ENCODE data around the gene MCTP1. TPM values are rescaled to one million over a fixed set of nuclear protein-coding genes. Genes with fewer than 3 reads are reported as not detected.

MCTP1 gene
- total and polyA plus RNA-seq, 10 of the 15 experiments (the other 5 are each of a cell fraction or from before 2014, with no cell fraction given): 12.6 to 45.9 (median 18.8) TPM

GRCh38 chr5:95223566-95224258 is 61.2 kb downstream of the MCTP1 start:
- intact Hi-C loops (cut with micrococcal nuclease; ENCODE audit: unreplicated experiment): no loop called here
- H3K4me3 ChIP-seq: no peak overlapping the region
- SMC1A ChIA-PET (ENCODE audit: uncharacterized antibody, unreplicated experiment): no interaction called here
- POLR2A ChIA-PET: no interaction called here
- no peak overlapping the region for H3K9ac ChIP-seq (ENCODE audit: control insufficient read depth, insufficient read depth, low read length)
- no peaks in the 10 kb centered on the region for H3K27me3 ChIP-seq (replicated peaks in 1 of 2; ENCODE audit: control insufficient read depth in 2 of 2, insufficient read depth in 2 of 2, low read length in 1 of 2)
- H3K9me3 ChIP-seq (replicated peaks; ENCODE audit: control insufficient read depth, insufficient read depth, low read length): no peaks in the 10 kb centered on the region; the same call in 2 of the 3 replicates
- RAD21 ChIA-PET (ENCODE audit: unreplicated experiment): no interaction called here
- no peaks in the 10 kb centered on the region for H3K79me2 ChIP-seq (ENCODE audit: control insufficient read depth, insufficient read depth, low read length)
- in situ Hi-C loops (cut with MboI): no loop called here
- H4K20me1 ChIP-seq (ENCODE audit: control insufficient read depth, insufficient read depth): no peaks in the 10 kb centered on the region
- H3K36me3 ChIP-seq (ENCODE audit: control insufficient read depth in 2 of 2, insufficient read depth in 2 of 2, low read length in 1 of 2): no peaks in the 10 kb centered on the region
- H3K4me2 ChIP-seq (ENCODE audit: control insufficient read depth, insufficient read depth): no peak overlapping the region
- DNase-seq (ENCODE audit: low read depth, low spot score) (no peak), ATAC-seq (no peak), FAIRE-seq (no peak)
- WGBS (ENCODE audit: insufficient coverage, insufficient replicate concordance, low lambda C conversion rate, missing lambda C conversion rate): 84% methylated on average over 2 of the region's 2 CpGs
- CTCF ChIA-PET: no interaction called here
- BruUV-seq (replicated peaks): no TSS peak
- no peaks in the 10 kb centered on the region for H3K4me1 ChIP-seq (ENCODE audit: control insufficient read depth, insufficient read depth, low read length)
- no peak overlapping the region for H3K27ac ChIP-seq (ENCODE audit: control insufficient read depth, insufficient read depth)
- H2AFZ ChIP-seq (ENCODE audit: control insufficient read depth, low read depth, low read length): no peak overlapping the region
- TF ChIP-seq NFYB (IDR thresholded peaks at IDR 0.05; ENCODE audit: insufficient read depth, low read depth, low read length): no peak
- TF ChIP-seq ZBED1 (IDR thresholded peaks at IDR 0.05; ENCODE audit: borderline replicate concordance): no peak
- no peak for TF ChIP-seq SREBF1 (IDR thresholded peaks at IDR 0.05; ENCODE audit: low read length)
- TF ChIP-seq, protein P1, sequence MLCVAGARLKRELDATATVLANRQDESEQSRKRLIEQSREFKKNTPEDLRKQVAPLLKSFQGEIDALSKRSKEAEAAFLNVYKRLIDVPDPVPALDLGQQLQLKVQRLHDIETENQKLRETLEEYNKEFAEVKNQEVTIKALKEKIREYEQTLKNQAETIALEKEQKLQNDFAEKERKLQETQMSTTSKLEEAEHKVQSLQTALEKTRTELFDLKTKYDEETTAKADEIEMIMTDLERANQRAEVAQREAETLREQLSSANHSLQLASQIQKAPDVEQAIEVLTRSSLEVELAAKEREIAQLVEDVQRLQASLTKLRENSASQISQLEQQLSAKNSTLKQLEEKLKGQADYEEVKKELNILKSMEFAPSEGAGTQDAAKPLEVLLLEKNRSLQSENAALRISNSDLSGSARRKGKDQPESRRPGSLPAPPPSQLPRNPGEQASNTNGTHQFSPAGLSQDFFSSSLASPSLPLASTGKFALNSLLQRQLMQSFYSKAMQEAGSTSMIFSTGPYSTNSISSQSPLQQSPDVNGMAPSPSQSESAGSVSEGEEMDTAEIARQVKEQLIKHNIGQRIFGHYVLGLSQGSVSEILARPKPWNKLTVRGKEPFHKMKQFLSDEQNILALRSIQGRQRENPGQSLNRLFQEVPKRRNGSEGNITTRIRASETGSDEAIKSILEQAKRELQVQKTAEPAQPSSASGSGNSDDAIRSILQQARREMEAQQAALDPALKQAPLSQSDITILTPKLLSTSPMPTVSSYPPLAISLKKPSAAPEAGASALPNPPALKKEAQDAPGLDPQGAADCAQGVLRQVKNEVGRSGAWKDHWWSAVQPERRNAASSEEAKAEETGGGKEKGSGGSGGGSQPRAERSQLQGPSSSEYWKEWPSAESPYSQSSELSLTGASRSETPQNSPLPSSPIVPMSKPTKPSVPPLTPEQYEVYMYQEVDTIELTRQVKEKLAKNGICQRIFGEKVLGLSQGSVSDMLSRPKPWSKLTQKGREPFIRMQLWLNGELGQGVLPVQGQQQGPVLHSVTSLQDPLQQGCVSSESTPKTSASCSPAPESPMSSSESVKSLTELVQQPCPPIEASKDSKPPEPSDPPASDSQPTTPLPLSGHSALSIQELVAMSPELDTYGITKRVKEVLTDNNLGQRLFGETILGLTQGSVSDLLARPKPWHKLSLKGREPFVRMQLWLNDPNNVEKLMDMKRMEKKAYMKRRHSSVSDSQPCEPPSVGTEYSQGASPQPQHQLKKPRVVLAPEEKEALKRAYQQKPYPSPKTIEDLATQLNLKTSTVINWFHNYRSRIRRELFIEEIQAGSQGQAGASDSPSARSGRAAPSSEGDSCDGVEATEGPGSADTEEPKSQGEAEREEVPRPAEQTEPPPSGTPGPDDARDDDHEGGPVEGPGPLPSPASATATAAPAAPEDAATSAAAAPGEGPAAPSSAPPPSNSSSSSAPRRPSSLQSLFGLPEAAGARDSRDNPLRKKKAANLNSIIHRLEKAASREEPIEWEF (IDR thresholded peaks at IDR 0.05; ENCODE audit: insufficient replicate concordance, low read depth, low read length): no peak
- no peak for TF ChIP-seq PRDM15 (CRISPR knock-in tag; IDR thresholded peaks at IDR 0.05)
- no peak for TF ChIP-seq MEF2A (IDR thresholded peaks at IDR 0.05; ENCODE audit: insufficient read depth, low read depth, low read length)
- no peak for TF ChIP-seq SUZ12 (IDR thresholded peaks at IDR 0.05; ENCODE audit: unreplicated experiment)
- TF ChIP-seq SPI1 (IDR thresholded peaks at IDR 0.05; ENCODE audit: borderline replicate concordance, insufficient read depth, low read depth, low read length): no peak
- TF ChIP-seq ZBTB33 (IDR thresholded peaks at IDR 0.05): no peak
- no peak for TF ChIP-seq BHLHE40 (IDR thresholded peaks at IDR 0.05; ENCODE audit: borderline replicate concordance in 1 of 2, low read depth in 2 of 2, low read length in 1 of 2)
- no peak for TF ChIP-seq ZNF24 (IDR thresholded peaks at IDR 0.05)

Measured in GM12878 (cell line).